PC-9 (cell line): Measurements from ENCODE around the gene TMEM11. TPM values are rescaled to one million over a fixed set of nuclear protein-coding genes. Genes with fewer than 3 reads are reported as not detected.

Source experiments
- BruUV-seq: library from RNA; stranded (reverse); fragments of 400-500 nt; replicated peaks from 2 replicates; lab custom pipeline; 2021; lab: Mats Ljungman, UMichigan
- CTCF ChIA-PET: fragments of 300-600 bp; sonication (Branson Sonifier 250); formaldehyde crosslinking; loops from one replicate; lab custom pipeline; 2022; ENCODE audit warnings: antibody characterized with exemption; lab: Charles Lee
- POLR2A ChIA-PET: fragments of 300-600 bp; sonication (Branson Sonifier 250); formaldehyde crosslinking; loops from one replicate; lab custom pipeline; 2022; ENCODE audit warnings: antibody characterized with exemption; ENCODE audit not compliant: unreplicated experiment; lab: Charles Lee
- DNase-seq, 2 experiments: peaks; one replicate each; pipeline versions ENCODE4 v3.0.0 to v3.0.0-alpha.2; 2015 to 2022; ENCODE audit warnings: mixed read lengths in 1 of 2
- H2AFZ ChIP-seq: fragments of 200-600 bp; sonication (generic); 2 replicates; pipeline ENCODE4 v1.8.1; 2017; ENCODE audit warnings: antibody characterized with exemption
- H3F3A ChIP-seq: fragments of 200-600 bp; sonication (generic); 2 replicates; pipeline ENCODE4 v1.8.1; 2017; ENCODE audit warnings: antibody characterized with exemption, mild to moderate bottlenecking, low read depth; ENCODE audit not compliant: insufficient read depth
- H3K27ac ChIP-seq: fragments of 200-600 bp; sonication (generic); 2 replicates; pipeline ENCODE4 v1.6.1; 2016; ENCODE audit warnings: mixed run types
- H3K27me3 ChIP-seq: fragments of 200-600 bp; sonication (generic); 2 replicates; pipeline ENCODE4 v1.6.1; 2016; ENCODE audit warnings: low read depth, mixed run types; ENCODE audit not compliant: insufficient read depth
- H3K36me3 ChIP-seq: fragments of 200-600 bp; sonication (generic); 2 replicates; pipeline ENCODE4 v1.6.1; 2016; ENCODE audit warnings: low read depth, mixed run types
- H3K4me1 ChIP-seq: fragments of 200-600 bp; sonication (generic); replicated peaks from 2 replicates; pipeline ENCODE4 v1.6.1; 2016; ENCODE audit warnings: mixed run types; ENCODE audit not compliant: insufficient read depth
- H3K4me2 ChIP-seq: fragments of 200-600 bp; sonication (generic); 2 replicates; pipeline ENCODE4 v1.6.1; 2017; ENCODE audit warnings: mixed run types
- H3K4me3 ChIP-seq: fragments of 200-600 bp; sonication (generic); 2 replicates; pipeline ENCODE4 v1.6.1; 2016; ENCODE audit warnings: mixed run types
- H3K79me2 ChIP-seq: fragments of 200-600 bp; sonication (generic); 2 replicates; pipeline ENCODE4 v1.6.1; 2017; ENCODE audit warnings: low read depth, mixed run types
- H3K9me2 ChIP-seq: fragments of 200-600 bp; sonication (generic); 2 replicates; pipeline ENCODE4 v1.8.1; 2017; ENCODE audit warnings: mild to moderate bottlenecking; ENCODE audit not compliant: insufficient read depth
- H3K9me3 ChIP-seq: fragments of 200-600 bp; sonication (generic); 2 replicates; pipeline ENCODE4 v1.8.1; 2016; ENCODE audit warnings: low read depth; ENCODE audit not compliant: insufficient read depth
- H4K20me1 ChIP-seq: fragments of 200-600 bp; sonication (generic); 2 replicates; pipeline ENCODE4 v1.8.1; 2017; ENCODE audit not compliant: insufficient read depth
- EZH2 ChIP-seq: fragments of 200-600 bp; sonication (generic); IDR thresholded peaks from 2 replicates; pipeline ENCODE4 v1.8.0; 2017; ENCODE audit warnings: antibody characterized with exemption, low read depth
- intact Hi-C: fragments of 100-400 bp; cut with micrococcal nuclease; formaldehyde crosslinking; loops from one replicate; pipeline ENCODE4 v1.10.0; 2022; ENCODE audit not compliant: unreplicated experiment
- total RNA-seq: library from RNA; stranded (reverse); gene quantifications from 2 replicates; pipeline ENCODE4 v1.2.3, GENCODE V29; 2021
- TF ChIP-seq, protein P1 (sequence below): fragments of 200-600 bp; sonication (generic); conservative IDR thresholded peaks from 2 replicates; pipeline ENCODE4 v1.6.1; 2017; ENCODE audit warnings: mixed run types, antibody characterized with exemption, mild to moderate bottlenecking, moderate library complexity

TMEM11 gene
- total RNA-seq, 1 experiment from 2014 or later = 37.6 TPM

DNA sequence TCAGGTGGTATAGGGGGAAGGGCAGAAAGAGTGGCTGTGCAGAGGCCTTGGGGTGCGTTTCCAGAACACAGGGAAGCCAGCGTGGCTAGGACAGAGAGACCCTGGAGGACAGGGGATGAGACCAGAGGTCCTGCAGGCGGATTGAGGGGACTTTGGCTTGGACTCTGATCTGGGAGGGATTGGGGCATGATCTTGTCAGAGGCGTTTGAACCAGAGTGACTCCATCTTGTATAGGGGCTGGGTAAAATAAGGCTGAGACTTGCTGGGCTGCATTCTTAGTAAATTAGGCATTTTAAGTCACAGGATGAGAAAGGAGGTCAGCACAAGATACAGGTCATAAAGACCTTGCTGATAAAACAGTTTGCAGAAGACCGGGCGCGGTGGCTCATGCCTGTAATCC lies 44.6 kb upstream of the TMEM11 start:
- no peaks in the 10 kb centered on the region for H3K9me3 ChIP-seq
- no peaks in the 10 kb centered on the region for H3K36me3 ChIP-seq
- no peak for DNase-seq
- no peak overlapping the region for H2AFZ ChIP-seq
- no peak overlapping the region for H3K4me3 ChIP-seq
- H3F3A ChIP-seq = peaks cover 15% of the 10 kb centered on the region; the same call in 1 of the 2 replicates
- ChIA-PET POLR2A (no interaction called here), CTCF (no interaction called here)
- no peaks in the 10 kb centered on the region for H3K27me3 ChIP-seq
- no peaks in the 10 kb centered on the region for H3K79me2 ChIP-seq
- no peak overlapping the region for H3K4me2 ChIP-seq
- no TSS peak for BruUV-seq
- peaks cover 18% of the 10 kb centered on the region for H3K4me1 ChIP-seq
- no peaks in the 10 kb centered on the region for H4K20me1 ChIP-seq
- H3K9me2 ChIP-seq = no peaks in the 10 kb centered on the region
- H3K27ac ChIP-seq = no peak overlapping the region
- no peak for TF ChIP-seq EZH2
- TF ChIP-seq, protein P1, sequence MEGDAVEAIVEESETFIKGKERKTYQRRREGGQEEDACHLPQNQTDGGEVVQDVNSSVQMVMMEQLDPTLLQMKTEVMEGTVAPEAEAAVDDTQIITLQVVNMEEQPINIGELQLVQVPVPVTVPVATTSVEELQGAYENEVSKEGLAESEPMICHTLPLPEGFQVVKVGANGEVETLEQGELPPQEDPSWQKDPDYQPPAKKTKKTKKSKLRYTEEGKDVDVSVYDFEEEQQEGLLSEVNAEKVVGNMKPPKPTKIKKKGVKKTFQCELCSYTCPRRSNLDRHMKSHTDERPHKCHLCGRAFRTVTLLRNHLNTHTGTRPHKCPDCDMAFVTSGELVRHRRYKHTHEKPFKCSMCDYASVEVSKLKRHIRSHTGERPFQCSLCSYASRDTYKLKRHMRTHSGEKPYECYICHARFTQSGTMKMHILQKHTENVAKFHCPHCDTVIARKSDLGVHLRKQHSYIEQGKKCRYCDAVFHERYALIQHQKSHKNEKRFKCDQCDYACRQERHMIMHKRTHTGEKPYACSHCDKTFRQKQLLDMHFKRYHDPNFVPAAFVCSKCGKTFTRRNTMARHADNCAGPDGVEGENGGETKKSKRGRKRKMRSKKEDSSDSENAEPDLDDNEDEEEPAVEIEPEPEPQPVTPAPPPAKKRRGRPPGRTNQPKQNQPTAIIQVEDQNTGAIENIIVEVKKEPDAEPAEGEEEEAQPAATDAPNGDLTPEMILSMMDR = no peak
- intact Hi-C loops = no loop called here

DNA sequence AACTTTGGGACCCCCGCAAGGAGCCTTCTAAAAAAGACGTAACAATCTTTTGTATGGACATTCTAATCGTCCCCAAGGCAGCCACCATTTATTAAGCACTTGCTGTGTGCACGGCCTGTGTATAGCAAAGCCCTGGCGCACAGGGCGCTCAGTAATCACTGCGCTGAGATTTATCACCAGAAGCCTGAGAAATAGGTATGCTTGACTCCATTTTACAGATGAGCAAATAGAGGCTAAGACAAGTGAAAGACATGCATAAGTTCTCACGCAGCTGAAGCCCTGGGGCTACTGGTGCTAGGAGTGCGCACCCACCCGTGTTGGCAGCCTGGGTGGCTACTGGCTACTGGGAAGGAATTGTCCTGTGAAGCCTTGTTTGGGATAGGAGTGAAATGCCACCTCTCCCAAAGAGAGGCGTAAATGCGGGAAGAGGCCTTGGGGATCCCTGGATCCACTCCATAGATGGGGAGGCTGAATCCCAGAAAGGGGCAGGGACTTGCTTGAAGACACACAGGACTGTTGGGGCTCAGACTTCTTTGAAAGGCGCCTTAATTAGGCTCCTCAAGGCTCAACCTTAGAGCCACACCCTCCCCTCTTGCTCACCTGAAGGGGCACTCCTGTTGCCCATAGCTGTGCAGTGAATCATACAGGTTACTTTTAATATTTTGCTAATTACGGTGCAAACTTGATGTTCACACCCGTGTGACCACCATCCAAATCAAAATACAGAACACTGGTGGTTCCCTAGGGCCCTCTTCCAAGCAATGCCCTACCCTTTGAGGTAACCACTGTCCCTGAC lies 39.9 kb upstream of the TMEM11 start:
- Histone ChIP-seq H3K36me3 (no peaks in the 10 kb centered on the region), H3K27ac (no peak overlapping the region), H3K79me2 (no peaks in the 10 kb centered on the region), H4K20me1 (no peaks in the 10 kb centered on the region), H3F3A (peaks cover 15% of the 10 kb centered on the region; the same call in 1 of the 2 replicates), H3K4me2 (peak overlapping the region; percentile 87), H3K4me1 (peaks cover 20% of the 10 kb centered on the region), H3K4me3 (peak overlapping the region; percentile 78; the same call in 1 of the 2 replicates), H3K27me3 (0 out of 2 replicates have a peak, but pooled peaks cover 4% of the 10 kb centered on the region), H2AFZ (peak overlapping the region; percentile 73), H3K9me3 (no peaks in the 10 kb centered on the region), H3K9me2 (no peaks in the 10 kb centered on the region)
- peak in 1 of 2 experiments; percentile 76 for DNase-seq
- TF ChIP-seq EZH2 = no peak
- TF ChIP-seq, protein P1 = no peak
- POLR2A ChIA-PET = no interaction called here
- CTCF ChIA-PET = interaction anchor here (0.6 kb wide), 2 partner anchors 23 to 303 kb away, joined by 3 to 14 read pairs; no protein-coding TSS in a partner anchor
- intact Hi-C loops = loop anchor here (5.0 kb wide), 1 partner anchor 33 kb away; no protein-coding TSS in a partner anchor
- BruUV-seq = no TSS peak

DNA sequence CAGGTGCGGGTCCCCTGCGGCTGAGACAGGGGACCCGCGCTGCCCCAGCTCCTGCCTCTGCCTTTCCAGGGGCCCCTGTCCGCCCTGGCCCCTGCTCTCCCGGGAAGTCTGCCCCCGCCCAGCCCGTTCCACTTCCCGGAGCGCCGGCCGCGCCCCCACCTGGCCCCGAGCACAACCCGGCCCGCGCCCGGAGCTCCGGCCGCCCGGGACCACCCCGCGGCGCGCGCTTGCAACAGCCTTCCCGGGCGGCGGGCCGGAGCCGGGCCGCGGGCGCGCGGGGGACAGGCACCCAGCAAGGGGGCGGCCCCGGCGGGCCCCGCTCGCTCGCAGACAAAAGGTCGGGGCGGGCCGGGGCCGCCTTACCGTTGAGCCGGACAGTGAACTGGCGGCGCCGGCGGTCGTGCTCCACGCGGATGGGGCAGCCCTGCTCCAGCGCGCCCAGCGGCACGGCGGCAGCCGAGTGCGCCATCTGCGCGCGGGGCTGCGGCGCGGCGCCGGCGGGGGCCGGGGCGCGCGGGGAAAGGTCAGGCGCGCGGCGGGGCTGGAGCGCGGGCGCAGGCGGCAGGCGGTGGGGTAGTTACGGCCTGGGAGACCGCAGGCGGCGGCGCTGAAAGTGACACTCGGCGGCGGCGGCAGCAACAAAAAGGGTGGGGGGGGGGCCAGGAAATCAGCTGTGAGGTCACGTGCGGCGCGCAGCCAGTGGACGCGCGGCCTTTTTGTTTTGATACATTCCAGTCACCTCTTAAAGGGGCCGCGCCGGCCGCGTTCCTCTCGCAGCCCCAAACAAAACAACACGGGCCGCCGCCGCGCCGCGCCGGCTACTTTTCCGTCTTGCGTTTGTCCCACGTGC lies 39.1 kb upstream of the TMEM11 start, which contains the start of gene NATD1:
Gene NATD1, minus strand, starts transcription at position 615 of the 850 bp plus-strand sequence. Its CDS starts 146 bp downstream, at position 469.
- no peaks in the 10 kb centered on the region for H3K9me3 ChIP-seq
- POLR2A ChIA-PET = no interaction called here
- CTCF ChIA-PET = interaction anchor here (0.6 to 0.7 kb wide), 3 partner anchors 24 to 344 kb away, joined by 3 to 14 read pairs (median 9); no protein-coding TSS in a partner anchor

More for the DNA sequence above, 39.1 kb upstream of the TMEM11 start, which contains the start of gene NATD1:
- Histone ChIP-seq H2AFZ (peak within 1 kb of the TSS; percentile 73), H3K4me1 (peaks cover 20% of the 10 kb centered on the region), H4K20me1 (no peaks in the 10 kb centered on the region), H3K9me2 (no peaks in the 10 kb centered on the region), H3K27ac (no peak within 1 kb of the TSS), H3K4me2 (peak within 1 kb of the TSS; percentile 87), H3K36me3 (no peaks in the 10 kb centered on the region), H3K4me3 (peak within 1 kb of the TSS; percentile 78), H3K79me2 (no peaks in the 10 kb centered on the region), H3K27me3 (0 out of 2 replicates have a peak, but pooled peaks cover 4% of the 10 kb centered on the region), H3F3A (peaks cover 15% of the 10 kb centered on the region; the same call in 1 of the 2 replicates)
- no TSS peak for BruUV-seq
- intact Hi-C loops = loop anchor here (5.0 kb wide), 1 partner anchor 34 kb away; no protein-coding TSS in a partner anchor
- DNase-seq = peak; percentile 58 to 66
- TF ChIP-seq EZH2 = no peak
- TF ChIP-seq, protein P1 = no peak
